Hepatocyte (in vitro differentiated cells): ENCODE data around the gene FRRS1L.

Experiments
- EZH2 ChIP-seq: fragments of 200-600 bp; sonication (generic); IDR thresholded peaks from 2 replicates; pipeline ENCODE4 v1.6.1; 2016; ENCODE audit warnings: antibody characterized with exemption, mild to moderate bottlenecking, borderline replicate concordance
- TF ChIP-seq, protein P1 (sequence below): fragments of 200-600 bp; sonication (generic); IDR thresholded peaks from 2 replicates; pipeline ENCODE4 v1.5.1; 2016; ENCODE audit warnings: antibody characterized with exemption, mild to moderate bottlenecking; ENCODE audit not compliant: poor library complexity

DNA sequence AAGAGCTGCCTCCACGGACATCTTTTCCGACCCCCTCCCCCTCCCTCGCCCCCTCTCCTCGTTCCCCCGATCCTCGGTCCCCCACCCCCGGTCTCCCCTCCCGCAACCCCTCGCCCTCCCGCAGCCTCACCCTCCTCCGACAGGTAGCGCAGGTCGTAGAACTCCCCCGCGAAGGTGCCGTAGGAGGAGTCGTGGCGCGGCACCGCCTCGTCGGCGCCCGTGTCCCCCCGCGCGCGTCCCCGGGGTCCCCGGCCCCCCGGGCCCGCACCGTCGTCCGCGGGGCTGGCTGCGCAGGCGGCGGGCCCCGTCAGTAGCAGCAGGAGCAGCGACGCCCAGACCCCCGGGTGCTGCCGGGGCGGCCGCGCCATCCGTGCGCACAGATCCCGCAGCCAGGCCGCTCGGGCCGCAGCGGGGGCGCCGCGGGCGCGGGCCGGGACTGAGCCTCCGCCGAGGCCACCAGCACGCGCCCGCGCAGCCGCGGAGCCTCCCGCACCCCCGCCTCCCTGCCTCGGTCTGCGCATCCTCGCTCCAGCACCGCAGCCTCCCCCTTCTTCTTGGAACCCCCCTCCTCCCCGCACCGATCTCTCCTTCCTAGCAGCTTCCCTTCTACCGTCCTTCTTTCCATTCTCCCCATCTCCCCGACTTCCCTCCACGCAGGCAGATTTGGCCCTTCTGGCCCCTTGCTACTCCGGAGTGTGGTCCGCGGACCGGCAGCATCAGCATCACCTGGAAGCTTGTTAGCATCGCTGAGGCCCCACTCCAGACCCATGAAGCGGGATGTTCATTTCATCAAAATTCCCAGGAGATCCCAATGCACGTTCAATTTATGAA, at the start of gene FRRS1L:
- TF ChIP-seq, protein P1, sequence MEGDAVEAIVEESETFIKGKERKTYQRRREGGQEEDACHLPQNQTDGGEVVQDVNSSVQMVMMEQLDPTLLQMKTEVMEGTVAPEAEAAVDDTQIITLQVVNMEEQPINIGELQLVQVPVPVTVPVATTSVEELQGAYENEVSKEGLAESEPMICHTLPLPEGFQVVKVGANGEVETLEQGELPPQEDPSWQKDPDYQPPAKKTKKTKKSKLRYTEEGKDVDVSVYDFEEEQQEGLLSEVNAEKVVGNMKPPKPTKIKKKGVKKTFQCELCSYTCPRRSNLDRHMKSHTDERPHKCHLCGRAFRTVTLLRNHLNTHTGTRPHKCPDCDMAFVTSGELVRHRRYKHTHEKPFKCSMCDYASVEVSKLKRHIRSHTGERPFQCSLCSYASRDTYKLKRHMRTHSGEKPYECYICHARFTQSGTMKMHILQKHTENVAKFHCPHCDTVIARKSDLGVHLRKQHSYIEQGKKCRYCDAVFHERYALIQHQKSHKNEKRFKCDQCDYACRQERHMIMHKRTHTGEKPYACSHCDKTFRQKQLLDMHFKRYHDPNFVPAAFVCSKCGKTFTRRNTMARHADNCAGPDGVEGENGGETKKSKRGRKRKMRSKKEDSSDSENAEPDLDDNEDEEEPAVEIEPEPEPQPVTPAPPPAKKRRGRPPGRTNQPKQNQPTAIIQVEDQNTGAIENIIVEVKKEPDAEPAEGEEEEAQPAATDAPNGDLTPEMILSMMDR: no peak
- peak; percentile 58 for TF ChIP-seq EZH2
